ENCODE data around the gene SMIM32.

Gene SMIM32

DNA sequence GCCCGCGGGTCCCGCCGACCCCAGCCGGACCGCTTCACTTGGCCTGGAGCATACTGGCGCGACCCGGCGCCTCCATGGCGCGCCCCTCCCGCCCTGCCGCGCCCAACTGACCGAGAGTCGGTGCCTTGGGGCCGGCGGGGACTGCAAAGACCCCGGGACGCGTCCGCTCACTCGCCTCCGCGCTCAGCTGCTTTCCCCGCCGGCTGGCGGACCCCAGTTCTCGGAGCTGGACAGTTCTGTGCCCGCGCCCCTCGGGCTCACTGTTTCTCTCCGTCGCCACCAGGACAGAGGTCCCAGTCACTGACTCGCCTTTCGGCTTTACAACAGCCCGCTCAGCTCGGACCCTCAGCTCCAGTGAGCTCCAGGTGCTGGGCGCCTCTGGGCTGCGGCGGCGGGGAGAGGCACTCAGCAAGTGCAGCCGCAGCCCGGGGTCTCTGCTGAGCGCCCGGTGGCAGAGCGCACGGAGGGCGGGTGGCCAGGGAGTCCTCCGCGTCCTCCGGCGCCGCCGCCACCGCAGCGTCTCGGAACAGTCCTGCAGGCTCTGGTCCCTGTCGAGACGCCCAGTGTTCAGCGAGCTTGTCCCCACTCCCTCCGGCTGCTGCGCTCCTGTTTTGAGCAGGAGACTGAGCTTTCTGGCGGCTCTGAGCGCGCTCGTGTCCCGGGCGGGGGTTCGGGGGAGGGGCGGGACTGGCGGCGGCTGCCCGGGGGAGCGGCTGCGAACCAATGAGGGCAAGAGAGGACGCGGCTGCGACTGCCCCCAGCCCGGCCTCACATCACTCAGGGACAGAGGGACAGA lies at the start of gene SMIM32:
Gene SMIM32 (minus strand): TSS at position 637 of the 796 bp plus-strand sequence. CDS start 638 bp downstream, outside the sequence.
- no peak for DNase-seq (ENCODE audit: low read depth)

DNA sequence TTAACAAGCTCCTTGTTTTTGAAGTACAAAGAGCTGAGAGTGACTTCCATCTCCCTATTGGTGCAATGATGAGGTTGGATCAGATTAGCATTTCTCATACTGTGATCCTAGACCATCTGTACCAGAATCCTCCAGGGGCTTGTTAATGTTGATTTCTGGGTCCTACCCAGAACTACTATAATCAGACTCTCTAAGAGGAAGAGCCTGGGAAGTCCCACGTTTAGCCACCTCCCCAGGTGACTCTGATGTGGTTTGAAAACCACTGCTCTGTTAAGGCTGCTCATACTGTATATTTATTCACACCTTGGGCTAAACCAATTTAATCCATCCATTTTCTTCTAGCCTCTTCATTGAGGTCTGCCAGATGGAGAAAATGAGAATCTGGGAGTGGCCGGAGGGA lies 49.6 kb upstream of the SMIM32 start:
- DNase-seq (ENCODE audit: low read depth) = no peak

GRCh38 chr5:136242136-136242535 lies 49.2 kb upstream of the SMIM32 start:
- DNase-seq (ENCODE audit: low read depth) = no peak

DNA sequence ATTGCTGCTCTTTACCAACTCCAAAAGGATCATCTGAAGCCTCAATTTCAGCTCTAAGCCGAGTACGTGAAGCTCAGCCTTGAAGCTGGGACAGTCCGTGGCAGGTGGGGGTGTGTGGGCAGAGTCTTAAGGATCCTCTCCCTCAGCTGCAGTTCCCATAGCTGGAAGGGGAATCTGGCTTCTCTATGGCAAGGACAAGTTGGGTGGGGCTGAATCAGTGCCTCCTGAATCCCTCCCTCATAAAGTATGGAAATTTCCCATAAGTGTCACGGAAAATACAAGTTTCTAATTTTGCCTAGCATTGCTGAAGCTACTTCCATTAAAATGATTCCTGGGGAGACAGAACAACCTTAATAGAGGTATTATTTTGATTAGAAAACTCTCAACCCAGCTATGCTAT lies 47.9 kb upstream of the SMIM32 start:
- no peak for DNase-seq (ENCODE audit: low read depth)

- no peak for DNase-seq (ENCODE audit: low read depth)
Measured at GRCh38 chr5:136236479-136237083, 43.6 kb upstream of the SMIM32 start.

DNA sequence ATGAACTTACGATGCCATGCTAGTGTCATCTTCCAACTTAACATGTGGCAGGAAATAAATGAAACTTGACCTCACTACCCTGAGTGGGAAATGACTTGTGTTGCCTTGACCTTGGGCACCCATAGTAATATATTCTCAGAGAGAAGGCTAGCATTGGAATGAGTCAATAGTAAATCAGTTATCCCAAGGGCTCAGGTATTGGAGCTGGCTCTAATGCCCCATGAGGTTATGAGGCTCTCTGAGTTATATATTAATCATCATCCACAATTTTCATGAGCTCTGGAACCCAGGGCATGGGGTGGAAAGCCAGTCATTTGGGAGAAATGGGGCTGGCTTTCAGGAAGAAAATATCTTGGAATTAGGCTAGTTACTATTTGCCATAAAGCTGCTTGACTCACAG lies 42.4 kb upstream of the SMIM32 start:
- no peak for DNase-seq (ENCODE audit: low read depth)

- DNase-seq (ENCODE audit: low read depth) = no peak
Measured at GRCh38 chr5:136232316-136232715, 39.4 kb upstream of the SMIM32 start.

- DNase-seq (ENCODE audit: low read depth) = no peak
Measured at GRCh38 chr5:136230176-136230575, 37.2 kb upstream of the SMIM32 start.

- no peak for DNase-seq (ENCODE audit: low read depth)
Measured at GRCh38 chr5:136228136-136228757, 35.3 kb upstream of the SMIM32 start.

GRCh38 chr5:136226401-136226800 lies 33.4 kb upstream of the SMIM32 start:
- no peak for DNase-seq (ENCODE audit: low read depth)

- DNase-seq (ENCODE audit: low read depth) = no peak
Measured at GRCh38 chr5:136225796-136226195, 32.8 kb upstream of the SMIM32 start.

DNA sequence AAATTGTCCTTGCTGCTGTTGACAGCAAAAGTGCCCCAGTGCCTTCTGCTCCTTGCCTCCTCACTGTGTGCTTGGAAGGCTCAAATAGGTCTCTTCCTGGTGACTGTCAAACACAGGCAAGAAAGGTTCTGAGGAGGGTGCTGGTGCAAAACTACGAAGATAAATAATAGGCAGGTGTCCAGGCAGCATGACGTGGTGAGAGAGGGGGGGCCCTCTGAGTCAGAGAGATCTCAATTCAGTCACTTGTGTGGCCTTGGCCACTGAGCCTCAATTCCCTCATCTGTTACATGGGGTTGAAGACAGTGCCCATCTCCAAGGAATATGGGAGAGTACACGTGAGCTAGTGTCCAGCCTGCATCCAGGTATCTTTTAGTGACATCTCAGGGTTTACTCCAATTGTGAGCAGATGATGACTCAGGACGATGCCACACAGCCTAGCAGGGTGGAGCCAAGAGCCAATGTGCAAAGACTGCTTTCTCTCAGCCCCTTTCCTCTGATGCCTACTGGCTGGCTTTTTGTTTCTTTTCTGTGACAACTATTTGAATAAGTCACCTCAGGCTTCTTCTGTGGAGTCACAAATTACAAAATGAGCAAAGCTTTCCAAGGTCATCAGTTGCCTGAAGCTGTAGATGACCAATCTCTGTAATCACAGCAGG lies 29.7 kb upstream of the SMIM32 start:
- no peak for DNase-seq (ENCODE audit: low read depth)

GRCh38 chr5:136221340-136221739 lies 28.4 kb upstream of the SMIM32 start:
- DNase-seq (ENCODE audit: low read depth) = no peak

- no peak for DNase-seq (ENCODE audit: low read depth)
Measured at GRCh38 chr5:136216230-136216629, 23.3 kb upstream of the SMIM32 start.

GRCh38 chr5:136215812-136216211 lies 22.9 kb upstream of the SMIM32 start:
- no peak for DNase-seq (ENCODE audit: low read depth)

DNA sequence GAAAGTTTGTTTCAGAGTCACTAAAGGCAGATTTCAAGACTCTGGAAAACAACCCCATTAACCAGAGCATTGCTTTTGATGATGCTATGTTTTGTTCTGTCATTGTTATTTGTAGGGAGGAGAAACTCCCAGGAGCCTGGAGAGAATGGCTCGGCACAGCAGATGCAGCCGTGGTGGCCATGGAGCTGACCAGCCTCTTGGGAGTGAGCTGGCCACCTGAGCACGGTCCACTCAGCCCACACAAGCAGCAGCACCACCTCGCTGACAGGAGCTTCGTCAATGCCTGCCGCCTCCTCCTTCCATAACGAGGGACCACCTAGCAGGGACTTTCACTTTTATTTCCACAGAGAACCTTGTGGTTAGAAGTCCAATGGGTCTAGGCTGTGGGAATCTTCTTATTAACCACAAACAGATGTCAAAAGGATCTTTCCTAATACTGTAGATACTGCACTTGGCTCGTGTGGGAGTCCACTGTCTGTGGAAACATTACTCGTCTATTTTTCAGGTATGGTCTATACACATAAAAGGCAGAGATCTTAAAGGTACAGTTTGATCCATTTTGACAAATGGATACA lies 21.0 kb upstream of the SMIM32 start:
- DNase-seq (ENCODE audit: low read depth) = no peak

DNA sequence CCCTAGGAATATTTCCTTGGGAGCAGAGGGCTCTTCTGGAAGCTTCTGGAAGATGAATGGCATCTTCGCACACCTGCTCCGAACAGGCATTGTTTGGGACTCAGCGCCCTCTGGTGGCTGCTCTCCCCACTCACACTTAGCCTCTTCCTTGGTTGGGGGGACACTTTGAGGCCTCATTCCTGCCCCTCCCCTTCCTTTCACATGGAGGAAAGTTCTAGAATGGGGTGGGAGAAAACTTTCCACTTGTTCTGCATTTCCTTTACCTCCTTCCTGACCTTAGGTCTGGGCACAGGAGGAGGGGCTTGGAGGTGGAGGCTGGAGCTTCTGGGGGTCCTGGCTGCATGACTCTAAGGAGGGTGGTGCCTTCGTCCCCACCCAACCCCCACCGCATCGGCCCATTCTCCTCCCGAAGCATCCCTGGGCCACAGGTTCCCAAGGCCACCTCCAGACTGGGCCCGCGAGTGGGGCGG lies 19.3 kb upstream of the SMIM32 start:
- DNase-seq (ENCODE audit: low read depth) = peak; percentile 5

- DNase-seq (ENCODE audit: low read depth) = no peak
Measured at GRCh38 chr5:136211282-136212040, 18.5 kb upstream of the SMIM32 start.

GRCh38 chr5:136210259-136210658 lies 17.3 kb upstream of the SMIM32 start:
- no peak for DNase-seq (ENCODE audit: low read depth)

GRCh38 chr5:136209346-136209910 lies 16.5 kb upstream of the SMIM32 start:
- DNase-seq (ENCODE audit: low read depth) = no peak

GRCh38 chr5:136208916-136209315 lies 16.0 kb upstream of the SMIM32 start:
- no peak for DNase-seq (ENCODE audit: low read depth)
